WTC11 (cell line): ENCODE measurements around the gene CAMK2D. TPM values are rescaled to one million over a fixed set of nuclear protein-coding genes. Genes with fewer than 3 reads are reported as not detected.

Source experiments
- ATAC-seq: fragments of 200-7000 bp; cut with Tn5 transposase; 2 replicates; pipeline ENCODE4 v1.10.0; 2021; ENCODE audit warnings: mild to moderate bottlenecking, moderate library complexity
- CTCF ChIA-PET: fragments of 300-600 bp; sonication (Branson Sonifier 250); formaldehyde crosslinking; loops from one replicate; lab custom pipeline; 2021; ENCODE audit warnings: antibody characterized with exemption; lab: Charles Lee
- POLR2A ChIA-PET: fragments of 350-600 bp; sonication (Branson Sonifier 250); formaldehyde crosslinking; loops from one replicate; lab custom pipeline; 2021; ENCODE audit warnings: antibody characterized with exemption; lab: Charles Lee
- DNase-seq: peaks from one replicate; pipeline ENCODE4 v3.0.0; 2021; ENCODE audit warnings: low spot score
- H3K27ac Mint-ChIP-seq: 2 replicates; pipeline ENCODE4 v1.8.0; 2021; ENCODE audit warnings: mixed read lengths
- H3K27me3 Mint-ChIP-seq: 2 replicates; pipeline ENCODE4 v1.8.0; 2021; ENCODE audit warnings: low read depth, mild to moderate bottlenecking, moderate library complexity, mixed read lengths
- H3K36me3 Mint-ChIP-seq: 2 replicates; pipeline ENCODE4 v1.8.0; 2021; ENCODE audit warnings: mixed read lengths
- H3K4me1 Mint-ChIP-seq: 2 replicates; pipeline ENCODE4 v1.8.0; 2022; ENCODE audit warnings: mixed read lengths
- H3K4me3 Mint-ChIP-seq: 2 replicates; pipeline ENCODE4 v1.8.0; 2021; ENCODE audit warnings: mild to moderate bottlenecking, moderate library complexity, mixed read lengths
- H3K9me3 Mint-ChIP-seq: 2 replicates; pipeline ENCODE4 v1.8.0; 2021; ENCODE audit warnings: mixed read lengths
- CREM ChIP-seq: sonication (generic); formaldehyde crosslinking; IDR thresholded peaks from 2 replicates; pipeline ENCODE4 v1.8.1; 2022; ENCODE audit warnings: mild to moderate bottlenecking, missing genetic modification reagents, moderate library complexity
- FOXJ3 ChIP-seq: sonication (generic); formaldehyde crosslinking; IDR thresholded peaks from 2 replicates; pipeline ENCODE4 v1.9.0; 2021; ENCODE audit warnings: missing genetic modification reagents, mild to moderate bottlenecking, borderline replicate concordance
- GRHL2 ChIP-seq: fragments of 250-450 bp; sonication (Bioruptor Pico); IDR thresholded peaks from 2 replicates; pipeline ENCODE4 v1.8.0; 2022; ENCODE audit warnings: mild to moderate bottlenecking, moderate library complexity; ENCODE audit not compliant: insufficient replicate concordance, severe bottlenecking
- JAZF1 ChIP-seq: fragments of 250-450 bp; sonication (Bioruptor Pico); IDR thresholded peaks from 2 replicates; pipeline ENCODE4 v1.9.0; 2021; ENCODE audit warnings: moderate library complexity, mild to moderate bottlenecking, inconsistent platforms
- NR3C1 ChIP-seq: sonication (generic); formaldehyde crosslinking; conservative IDR thresholded peaks from 2 replicates; pipeline ENCODE4 v1.8.1; 2023; ENCODE audit warnings: low read depth, mild to moderate bottlenecking, missing genetic modification reagents
- STAT6 ChIP-seq: sonication (generic); formaldehyde crosslinking; conservative IDR thresholded peaks from 2 replicates; pipeline ENCODE4 v1.8.1; 2023; ENCODE audit warnings: mild to moderate bottlenecking, low read depth, missing genetic modification reagents, moderate library complexity
- TCF7 ChIP-seq: sonication (generic); formaldehyde crosslinking; IDR thresholded peaks from 2 replicates; pipeline ENCODE4 v1.8.0; 2022; ENCODE audit warnings: mild to moderate bottlenecking, low read depth, missing genetic modification reagents, moderate library complexity
- ZBTB43 ChIP-seq: sonication (generic); formaldehyde crosslinking; IDR thresholded peaks from 2 replicates; pipeline ENCODE4 v1.8.1; 2023; ENCODE audit warnings: mild to moderate bottlenecking, missing genetic modification reagents
- ZNF121 ChIP-seq: sonication (generic); formaldehyde crosslinking; IDR thresholded peaks from 2 replicates; pipeline ENCODE4 v1.8.0; 2023; ENCODE audit warnings: missing genetic modification reagents
- ZNF281 ChIP-seq: sonication (generic); formaldehyde crosslinking; IDR thresholded peaks from 2 replicates; pipeline ENCODE4 v1.8.0; 2023; ENCODE audit warnings: mild to moderate bottlenecking, missing genetic modification reagents
- ZNF425 ChIP-seq: fragments of 250-450 bp; sonication (Bioruptor Pico); conservative IDR thresholded peaks from 2 replicates; pipeline ENCODE4 v1.9.0; 2021; ENCODE audit warnings: mild to moderate bottlenecking
- ZNF512 ChIP-seq: sonication (generic); formaldehyde crosslinking; IDR thresholded peaks from 2 replicates; pipeline ENCODE4 v1.8.1; 2022; ENCODE audit warnings: missing genetic modification reagents, borderline replicate concordance
- total RNA-seq: library from RNA; stranded (reverse); gene quantifications from 3 replicates; pipeline ENCODE4 v1.2.3, GENCODE V29; 2021
- TF ChIP-seq, protein P1 (sequence below): sonication (generic); formaldehyde crosslinking; IDR thresholded peaks from 2 replicates; pipeline ENCODE4 v1.8.0; 2023; ENCODE audit warnings: missing genetic modification reagents
- TF ChIP-seq, protein P2 (sequence below): fragments of 250-450 bp; sonication (Bioruptor Pico); IDR thresholded peaks from 2 replicates; pipeline ENCODE4 v1.9.0; 2021; ENCODE audit warnings: moderate library complexity, mild to moderate bottlenecking, inconsistent platforms, borderline replicate concordance
- TF ChIP-seq, protein P3 (sequence below): sonication (generic); formaldehyde crosslinking; IDR thresholded peaks from 2 replicates; pipeline ENCODE4 v1.8.1; 2023; ENCODE audit warnings: mild to moderate bottlenecking, missing genetic modification reagents, moderate library complexity
- TF ChIP-seq, protein P4 (sequence below): sonication (generic); formaldehyde crosslinking; IDR thresholded peaks from 2 replicates; pipeline ENCODE4 v1.8.1; 2023; ENCODE audit warnings: mild to moderate bottlenecking, missing genetic modification reagents

CAMK2D gene
- total RNA-seq, 1 experiment from 2014 or later, result 16.5 TPM

- TF ChIP-seq ZNF512, result no peak
- TF ChIP-seq, protein P1, sequence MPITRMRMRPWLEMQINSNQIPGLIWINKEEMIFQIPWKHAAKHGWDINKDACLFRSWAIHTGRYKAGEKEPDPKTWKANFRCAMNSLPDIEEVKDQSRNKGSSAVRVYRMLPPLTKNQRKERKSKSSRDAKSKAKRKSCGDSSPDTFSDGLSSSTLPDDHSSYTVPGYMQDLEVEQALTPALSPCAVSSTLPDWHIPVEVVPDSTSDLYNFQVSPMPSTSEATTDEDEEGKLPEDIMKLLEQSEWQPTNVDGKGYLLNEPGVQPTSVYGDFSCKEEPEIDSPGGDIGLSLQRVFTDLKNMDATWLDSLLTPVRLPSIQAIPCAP (CRISPR knock-in tag), result no peak
- no peak for TF ChIP-seq ZNF121
- no peak for TF ChIP-seq FOXJ3 (CRISPR knock-in tag)
- TF ChIP-seq, protein P2, sequence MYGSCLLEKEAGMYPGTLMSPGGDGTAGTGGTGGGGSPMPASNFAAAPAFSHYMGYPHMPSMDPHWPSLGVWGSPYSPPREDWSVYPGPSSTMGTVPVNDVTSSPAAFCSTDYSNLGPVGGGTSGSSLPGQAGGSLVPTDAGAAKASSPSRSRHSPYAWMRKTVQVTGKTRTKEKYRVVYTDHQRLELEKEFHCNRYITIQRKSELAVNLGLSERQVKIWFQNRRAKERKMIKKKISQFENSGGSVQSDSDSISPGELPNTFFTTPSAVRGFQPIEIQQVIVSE (CRISPR knock-in tag), result no peak
- TF ChIP-seq, protein P3, sequence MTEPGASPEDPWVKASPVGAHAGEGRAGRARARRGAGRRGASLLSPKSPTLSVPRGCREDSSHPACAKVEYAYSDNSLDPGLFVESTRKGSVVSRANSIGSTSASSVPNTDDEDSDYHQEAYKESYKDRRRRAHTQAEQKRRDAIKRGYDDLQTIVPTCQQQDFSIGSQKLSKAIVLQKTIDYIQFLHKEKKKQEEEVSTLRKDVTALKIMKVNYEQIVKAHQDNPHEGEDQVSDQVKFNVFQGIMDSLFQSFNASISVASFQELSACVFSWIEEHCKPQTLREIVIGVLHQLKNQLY (CRISPR knock-in tag), result no peak
- TF ChIP-seq CREM (CRISPR knock-in tag), result no peak
- TF ChIP-seq NR3C1 (CRISPR knock-in tag), result no peak
Measured at GRCh38 chr4:113564493-113564892, 197.0 kb downstream of the CAMK2D start (continued).

DNA sequence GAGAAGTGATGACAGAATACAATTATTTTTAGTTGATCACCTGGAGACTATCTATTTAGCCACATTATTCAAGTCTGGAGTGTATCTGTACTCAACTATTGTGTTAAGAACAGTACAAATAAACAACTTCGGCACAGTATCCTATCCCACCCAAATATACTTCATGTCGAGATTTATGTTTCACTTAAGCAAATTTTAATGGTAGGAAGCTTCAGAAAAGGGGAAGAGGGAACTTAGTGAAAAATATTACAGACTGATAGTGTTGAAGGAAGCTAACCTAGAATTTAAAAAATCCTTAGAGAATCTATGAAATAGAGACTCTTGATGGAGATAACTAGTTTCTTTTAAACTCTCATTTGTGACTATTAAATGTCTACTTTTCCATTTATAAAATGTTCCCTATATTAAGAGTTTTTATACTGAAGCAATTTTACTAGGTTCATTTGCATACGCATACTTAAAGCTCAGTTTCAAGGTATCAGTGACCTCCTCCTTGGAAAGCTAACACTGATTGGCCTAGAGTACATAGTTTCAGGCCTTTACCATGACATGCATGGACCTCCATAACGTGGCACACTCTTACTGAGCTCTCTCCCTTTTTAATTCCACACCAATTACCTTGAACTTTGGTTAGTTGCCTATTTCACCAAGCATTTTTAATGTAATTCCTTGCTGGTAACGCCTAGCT is 197.7 kb downstream of the CAMK2D start:
- DNase-seq (no peak), ATAC-seq (no peak)
- ChIA-PET POLR2A (no interaction called here), CTCF (interaction anchor here (2.3 kb wide), 1 partner anchor 16 kb away, joined by 13 read pairs; no protein-coding TSS in a partner anchor)
- no peaks in the 10 kb centered on the region for H3K27me3 Mint-ChIP-seq
- H3K9me3 Mint-ChIP-seq, result peaks cover 4% of the 10 kb centered on the region; the same call in 1 of the 2 replicates
- H3K4me1 Mint-ChIP-seq, result peaks cover 18% of the 10 kb centered on the region
- no peak overlapping the region for H3K27ac Mint-ChIP-seq
- H3K4me3 Mint-ChIP-seq, result no peak overlapping the region
- H3K36me3 Mint-ChIP-seq, result no peaks in the 10 kb centered on the region
- TF ChIP-seq ZNF425 (CRISPR knock-in tag), result no peak
- TF ChIP-seq ZBTB43 (CRISPR knock-in tag), result no peak
- no peak for TF ChIP-seq TCF7 (CRISPR knock-in tag)
- no peak for TF ChIP-seq GRHL2 (CRISPR knock-in tag)
- TF ChIP-seq STAT6, result no peak
- no peak for TF ChIP-seq ZNF281 (CRISPR knock-in tag)
- TF ChIP-seq, protein P4, sequence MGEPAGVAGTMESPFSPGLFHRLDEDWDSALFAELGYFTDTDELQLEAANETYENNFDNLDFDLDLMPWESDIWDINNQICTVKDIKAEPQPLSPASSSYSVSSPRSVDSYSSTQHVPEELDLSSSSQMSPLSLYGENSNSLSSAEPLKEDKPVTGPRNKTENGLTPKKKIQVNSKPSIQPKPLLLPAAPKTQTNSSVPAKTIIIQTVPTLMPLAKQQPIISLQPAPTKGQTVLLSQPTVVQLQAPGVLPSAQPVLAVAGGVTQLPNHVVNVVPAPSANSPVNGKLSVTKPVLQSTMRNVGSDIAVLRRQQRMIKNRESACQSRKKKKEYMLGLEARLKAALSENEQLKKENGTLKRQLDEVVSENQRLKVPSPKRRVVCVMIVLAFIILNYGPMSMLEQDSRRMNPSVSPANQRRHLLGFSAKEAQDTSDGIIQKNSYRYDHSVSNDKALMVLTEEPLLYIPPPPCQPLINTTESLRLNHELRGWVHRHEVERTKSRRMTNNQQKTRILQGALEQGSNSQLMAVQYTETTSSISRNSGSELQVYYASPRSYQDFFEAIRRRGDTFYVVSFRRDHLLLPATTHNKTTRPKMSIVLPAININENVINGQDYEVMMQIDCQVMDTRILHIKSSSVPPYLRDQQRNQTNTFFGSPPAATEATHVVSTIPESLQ (CRISPR knock-in tag), result no peak
- no peak for TF ChIP-seq JAZF1 (CRISPR knock-in tag)
